Stimulated activated CD8-positive, alpha-beta memory T cell treated with anti-CD3 and anti-CD28 coated beads, Interleukin-7, amount 100 ng/mL, for 4 hours (primary cell): ENCODE results near the gene ETF1.

Experiments used
- DNase-seq, 2 donors: peaks; one replicate each; pipeline ENCODE4 v3.0.0-alpha.2; 2020; ENCODE audit warnings: low read depth in 2 of 2

Gene ETF1

GRCh38 chr5:138563340-138564118 lies 20.5 kb upstream of the ETF1 start:
- DNase-seq: no peak

- no peak for DNase-seq
These were observed 17.9 kb upstream of the ETF1 start for GRCh38 chr5:138560971-138561370.

GRCh38 chr5:138559937-138560336 lies 16.9 kb upstream of the ETF1 start:
- no peak for DNase-seq

- DNase-seq: no peak
These were observed 14.6 kb upstream of the ETF1 start for GRCh38 chr5:138557677-138558076.

GRCh38 chr5:138554143-138554542 lies 11.1 kb upstream of the ETF1 start:
- DNase-seq: no peak

GRCh38 chr5:138553437-138554095 lies 10.5 kb upstream of the ETF1 start:
- no peak for DNase-seq

GRCh38 chr5:138552657-138553056 lies 9.6 kb upstream of the ETF1 start:
- no peak for DNase-seq

- DNase-seq: no peak
These were observed 6.4 kb upstream of the ETF1 start for GRCh38 chr5:138549414-138549813.

GRCh38 chr5:138545919-138546562 lies 3.0 kb upstream of the ETF1 start:
- no peak for DNase-seq

- no peak for DNase-seq
These were observed 1.4 kb upstream of the ETF1 start for GRCh38 chr5:138544181-138545134.

- no peak for DNase-seq
These were observed 681 bp upstream of the ETF1 start for GRCh38 chr5:138543730-138544104.

- no peak for DNase-seq
These were observed 668 bp downstream of the ETF1 start for GRCh38 chr5:138542180-138542955.

GRCh38 chr5:138541511-138542179 lies 1.4 kb downstream of the ETF1 start:
- DNase-seq: no peak

- no peak for DNase-seq
These were observed 3.2 kb downstream of the ETF1 start for GRCh38 chr5:138539791-138540190.

GRCh38 chr5:138538943-138539627 lies 4.0 kb downstream of the ETF1 start:
- no peak for DNase-seq

- DNase-seq: no peak
These were observed 6.2 kb downstream of the ETF1 start for GRCh38 chr5:138536665-138537315.

GRCh38 chr5:138536215-138536614 lies 6.8 kb downstream of the ETF1 start:
- no peak for DNase-seq

GRCh38 chr5:138533973-138534941 lies 8.8 kb downstream of the ETF1 start:
- DNase-seq: no peak
